HepG2 (cell line): Measurements from ENCODE around the gene ZNF287. TPM values are rescaled to one million over a fixed set of nuclear protein-coding genes. Genes with fewer than 3 reads are reported as not detected.

Experiments used
- BRF2 ChIP-seq: sonication (generic); formaldehyde crosslinking; IDR thresholded peaks from 2 replicates; pipeline ENCODE4 v1.8.1; 2022; ENCODE audit warnings: mild to moderate bottlenecking, missing genetic modification reagents
- FOXK1 ChIP-seq: sonication (generic); formaldehyde crosslinking; IDR thresholded peaks from 2 replicates; pipeline ENCODE4 v1.4.0; 2020; ENCODE audit warnings: low read depth, missing genetic modification reagents, borderline replicate concordance
- HOMEZ ChIP-seq: IDR thresholded peaks from 2 replicates; pipeline ENCODE4 v1.6.1; 2016; ENCODE audit warnings: low read depth
- KLF6 ChIP-seq: IDR thresholded peaks from 2 replicates; pipeline ENCODE4 v1.8.0; 2016; ENCODE audit warnings: missing biosample characterization, missing genetic modification reagents
- MEF2D ChIP-seq: sonication (generic); formaldehyde crosslinking; IDR thresholded peaks from 2 replicates; pipeline ENCODE4 v1.5.1; 2020; ENCODE audit warnings: mild to moderate bottlenecking, missing genetic modification reagents
- POGK ChIP-seq: sonication (generic); formaldehyde crosslinking; conservative IDR thresholded peaks from 2 replicates; pipeline ENCODE4 v1.8.0; 2022; ENCODE audit warnings: mild to moderate bottlenecking, moderate library complexity, missing genetic modification reagents
- PRPF4 ChIP-seq: fragments of 200-400 bp; formaldehyde crosslinking; IDR thresholded peaks from 2 replicates; pipeline ENCODE4 v1.6.1; 2016; ENCODE audit warnings: low read length, low read depth; ENCODE audit not compliant: poor library complexity, severe bottlenecking
- SMAD1 ChIP-seq: sonication (generic); formaldehyde crosslinking; IDR thresholded peaks from 2 replicates; pipeline ENCODE4 v1.4.0; 2020; ENCODE audit warnings: missing genetic modification reagents, low read depth, mild to moderate bottlenecking, borderline replicate concordance
- SOX5 ChIP-seq: IDR thresholded peaks from 2 replicates; pipeline ENCODE4 v1.6.1; 2016; ENCODE audit warnings: borderline replicate concordance
- STAG1 ChIP-seq: sonication (generic); formaldehyde crosslinking; IDR thresholded peaks from 2 replicates; pipeline ENCODE4 v1.4.0; 2020; ENCODE audit warnings: missing genetic modification reagents
- THYN1 ChIP-seq: sonication (generic); formaldehyde crosslinking; IDR thresholded peaks from 2 replicates; pipeline ENCODE4 v1.8.1; 2023; ENCODE audit warnings: low read depth, mild to moderate bottlenecking, moderate library complexity, missing genetic modification reagents, borderline replicate concordance
- ZFP36 ChIP-seq: fragments of 150-350 bp; IDR thresholded peaks from 2 replicates; pipeline ENCODE4 v1.6.1; 2018; ENCODE audit warnings: borderline replicate concordance, low read length, low read depth; ENCODE audit not compliant: partially characterized antibody
- ZNF280D ChIP-seq: sonication (generic); formaldehyde crosslinking; IDR thresholded peaks from 2 replicates; pipeline ENCODE4 v1.5.1; 2020; ENCODE audit warnings: mild to moderate bottlenecking, missing genetic modification reagents
- ZNF556 ChIP-seq: sonication (generic); formaldehyde crosslinking; IDR thresholded peaks from 2 replicates; pipeline ENCODE4 v1.4.0; 2020; ENCODE audit warnings: mild to moderate bottlenecking, missing genetic modification reagents, borderline replicate concordance
- ZNF564 ChIP-seq: sonication (generic); formaldehyde crosslinking; IDR thresholded peaks from 2 replicates; pipeline ENCODE4 v1.8.1; 2023; ENCODE audit warnings: mild to moderate bottlenecking, missing genetic modification reagents
- polyA plus RNA-seq, 8 experiments: library from polyadenylated mRNA; depleted of rRNA in 3 of 8; stranded (reverse) in 7 of 8; unstranded in 1 of 8; fragments of >200 nt; fragmentation: Illumina TruSeq in 4 of 8; extraction: Trizol in 4 of 8; gene quantifications; 2 replicates each; pipeline versions ENCODE4 v1.2.1 to v1.2.3, GENCODE V29; 2011 to 2016; ENCODE audit warnings: low read depth in 4 of 8, missing spikeins in 1 of 8, mixed read lengths in 1 of 8; ENCODE audit not compliant: insufficient read depth in 1 of 8
- total RNA-seq, 5 experiments: library from RNA; depleted of rRNA; stranded (reverse); fragments of >200 nt; fragmentation: Illumina TruSeq; extraction: Trizol; gene quantifications; 2 replicates each; pipeline ENCODE4 v1.2.3, GENCODE V29; 2016; ENCODE audit warnings: low read depth in 1 of 5

ZNF287 gene
- total and polyA plus RNA-seq, 2 of the 13 experiments (the other 11 are each of a cell fraction or from before 2014, with no cell fraction given), result 0.21 TPM; not detected in 1

- peak; percentile 83; the same call in 1 of the 2 replicates for TF ChIP-seq ZNF280D (CRISPR knock-in tag)
- 0 out of 2 replicates have a peak, but pooled peaks have one; percentile 45 for TF ChIP-seq POGK (CRISPR knock-in tag)
- no peak for TF ChIP-seq ZFP36
- peak; percentile 92 for TF ChIP-seq HOMEZ
- peak; percentile 66; the same call in 1 of the 2 replicates for TF ChIP-seq SOX5 (CRISPR knock-in tag)
- TF ChIP-seq PRPF4, result no peak
- no peak for TF ChIP-seq THYN1
- TF ChIP-seq STAG1 (CRISPR knock-in tag), result no peak
- TF ChIP-seq ZNF556 (CRISPR knock-in tag), result peak; percentile 94
- TF ChIP-seq ZNF564 (CRISPR knock-in tag), result no peak
- peak; percentile 95; the same call in 1 of the 2 replicates for TF ChIP-seq FOXK1
- TF ChIP-seq KLF6 (CRISPR knock-in tag), result 0 out of 2 replicates have a peak, but pooled peaks have one; percentile 54
- TF ChIP-seq MEF2D (CRISPR knock-in tag), result peak; percentile 99
- 0 out of 2 replicates have a peak, but pooled peaks have one; percentile 25 for TF ChIP-seq BRF2 (CRISPR knock-in tag)
- no peak for TF ChIP-seq SMAD1 (CRISPR knock-in tag)
These were observed 24.5 kb upstream of the ZNF287 start (continued) for GRCh38 chr17:16593356-16594102.
